GM21360 (cell line): ENCODE results near the gene RFX4.

ENCODE experiments used
- ATAC-seq: cut with Tn5 transposase; IDR thresholded peaks from one replicate; pipeline ENCODE4 v1.9.1; 2021; ENCODE audit warnings: mild to moderate bottlenecking, moderate library complexity; ENCODE audit not compliant: unreplicated experiment

Gene RFX4

GRCh38 chr12:106645465-106646330 is 62.9 kb downstream of the RFX4 start:
- ATAC-seq = no peak

DNA sequence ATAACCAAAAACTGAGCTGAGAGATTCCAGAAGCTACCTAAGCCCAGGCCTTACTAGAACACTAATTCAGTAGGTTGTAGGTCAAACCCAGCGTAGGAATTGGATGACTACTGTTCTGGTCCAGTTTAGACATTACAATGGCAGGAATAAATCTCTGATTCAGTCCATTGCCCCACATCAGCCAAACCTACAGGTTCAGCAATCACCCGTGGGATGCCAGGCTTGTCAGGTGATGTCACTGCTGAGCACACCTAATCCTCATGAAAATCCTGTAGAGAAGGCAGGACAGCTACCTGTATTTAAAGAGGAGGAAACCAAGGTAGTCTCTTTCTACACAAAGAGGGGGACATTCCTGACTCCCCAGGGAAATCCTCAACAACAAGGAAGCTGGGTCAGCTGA is 63.7 kb downstream of the RFX4 start:
- no peak for ATAC-seq

DNA sequence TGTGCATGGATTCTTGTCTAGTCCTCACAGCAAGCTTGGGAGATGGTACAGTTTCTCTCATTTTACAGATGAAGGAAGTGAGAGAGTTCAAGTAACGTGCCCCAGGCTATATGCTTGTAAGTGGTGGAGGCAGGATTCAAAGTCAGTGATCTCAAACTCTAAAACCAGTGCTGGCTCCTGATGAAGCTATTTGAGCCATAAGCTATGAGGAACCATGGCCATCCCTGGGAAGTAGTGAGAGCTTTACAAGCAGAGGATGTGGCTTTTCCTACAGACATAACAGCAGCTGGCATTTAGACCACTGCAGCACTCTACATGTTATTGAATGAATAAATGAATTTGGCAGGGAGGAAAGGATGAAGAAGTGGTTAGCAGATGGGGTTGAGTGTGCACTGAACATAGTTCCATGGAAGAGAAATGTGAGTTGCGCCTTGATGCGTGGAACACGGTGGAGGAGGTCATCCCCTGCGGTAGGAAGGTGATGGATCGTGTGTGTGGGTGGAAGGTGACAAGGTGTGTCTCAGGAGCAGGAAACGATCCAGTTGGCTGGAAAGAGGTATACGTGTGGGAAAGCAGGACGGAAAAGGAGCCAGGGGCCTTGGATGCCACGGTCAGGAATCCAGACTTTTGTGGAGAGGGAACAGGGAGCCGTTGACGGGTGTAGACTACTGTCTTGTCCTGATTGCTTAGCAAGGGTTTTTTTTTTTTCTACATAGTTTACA is 65.2 kb downstream of the RFX4 start:
- ATAC-seq = no peak

- no peak for ATAC-seq
Measured at GRCh38 chr12:106648736-106649135, 65.9 kb downstream of the RFX4 start.

DNA sequence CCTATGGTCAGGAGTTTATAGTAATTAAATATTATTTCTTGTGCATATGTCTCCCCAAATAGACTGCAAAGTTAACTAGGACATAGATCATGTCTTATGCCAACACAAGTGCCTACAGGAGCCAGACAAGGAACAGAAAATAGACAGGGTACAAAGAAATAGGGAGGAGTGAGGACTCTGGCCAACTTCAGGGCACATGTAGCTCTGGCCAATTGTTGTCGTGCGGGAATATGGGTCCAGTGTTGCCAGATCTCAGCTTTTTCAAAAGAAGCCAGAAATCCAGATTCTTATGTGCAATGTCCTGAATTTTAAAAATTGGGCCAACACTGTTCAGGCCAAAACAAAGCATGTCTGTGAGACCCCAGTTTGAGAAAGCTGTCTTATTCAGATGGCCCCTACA is 68.7 kb downstream of the RFX4 start:
- ATAC-seq = no peak

DNA sequence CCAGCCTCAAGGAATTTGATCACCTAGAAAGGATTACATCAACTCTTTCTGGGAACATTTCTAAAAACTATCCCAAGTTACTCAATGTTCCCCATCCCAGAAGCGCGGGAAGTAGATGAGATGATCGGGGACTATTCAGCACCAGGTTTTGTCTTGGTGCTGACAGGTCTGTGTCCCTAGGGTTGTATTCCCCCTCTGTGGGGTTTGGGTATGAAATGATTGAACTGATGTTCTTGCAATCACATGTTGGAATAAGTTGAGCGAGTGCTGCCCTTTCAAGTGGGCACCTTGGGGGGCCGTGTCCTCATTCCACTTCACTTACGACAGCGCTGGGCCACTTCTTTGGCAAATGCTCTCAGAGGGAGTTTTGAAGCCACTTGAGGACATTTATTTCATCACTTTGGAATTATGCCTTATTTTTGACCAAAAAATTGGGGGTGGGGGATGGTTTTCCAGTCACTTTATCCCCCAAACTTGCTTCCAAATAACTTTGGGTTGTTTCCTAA is 69.8 kb downstream of the RFX4 start:
- no peak for ATAC-seq

- no peak for ATAC-seq
Measured at GRCh38 chr12:106655577-106655976, 72.8 kb downstream of the RFX4 start.

DNA sequence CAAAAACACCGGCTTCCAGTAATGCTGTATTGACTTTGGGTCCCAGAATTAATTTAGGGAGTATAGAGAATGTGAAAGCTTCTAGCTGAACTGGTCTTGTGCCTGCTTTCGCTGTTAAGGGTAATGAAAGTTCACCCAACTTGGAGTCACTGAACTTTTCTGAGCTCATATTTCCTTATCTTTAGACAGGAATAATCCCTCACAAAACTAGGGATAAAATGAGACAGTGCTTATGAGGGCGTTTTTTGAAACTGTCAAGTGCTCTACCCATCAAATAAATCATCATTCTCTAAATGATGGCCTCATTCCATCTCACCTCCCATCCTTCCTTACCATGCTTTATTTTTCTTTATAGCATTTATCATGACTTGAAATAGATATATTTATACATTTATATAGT is 74.7 kb downstream of the RFX4 start:
- no peak for ATAC-seq

DNA sequence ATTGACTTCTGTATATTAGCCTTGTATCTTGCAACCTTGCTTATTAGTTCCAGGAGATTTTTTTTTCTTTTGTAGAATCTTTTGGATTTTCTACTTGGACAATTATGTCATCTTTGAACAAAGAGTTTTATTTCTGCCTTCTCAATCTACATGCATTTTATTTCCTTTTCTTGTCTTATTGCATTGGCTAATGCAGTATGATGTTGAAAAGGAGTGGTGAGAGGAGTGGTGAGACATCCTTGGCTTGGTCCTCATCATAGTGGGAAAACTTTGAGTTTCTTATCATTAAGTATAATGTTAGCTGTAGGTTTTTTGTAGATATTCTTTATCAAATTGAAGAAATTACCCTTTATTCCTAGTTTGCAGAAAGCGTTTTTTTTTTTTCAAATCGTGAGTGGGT is 80.6 kb downstream of the RFX4 start:
- ATAC-seq = no peak

- ATAC-seq = no peak
Measured at GRCh38 chr12:106669216-106669615, 86.4 kb downstream of the RFX4 start.

- ATAC-seq = no peak
Measured at GRCh38 chr12:106670131-106670530, 87.3 kb downstream of the RFX4 start.

- no peak for ATAC-seq
Measured at GRCh38 chr12:106671840-106672239, 89.0 kb downstream of the RFX4 start.

DNA sequence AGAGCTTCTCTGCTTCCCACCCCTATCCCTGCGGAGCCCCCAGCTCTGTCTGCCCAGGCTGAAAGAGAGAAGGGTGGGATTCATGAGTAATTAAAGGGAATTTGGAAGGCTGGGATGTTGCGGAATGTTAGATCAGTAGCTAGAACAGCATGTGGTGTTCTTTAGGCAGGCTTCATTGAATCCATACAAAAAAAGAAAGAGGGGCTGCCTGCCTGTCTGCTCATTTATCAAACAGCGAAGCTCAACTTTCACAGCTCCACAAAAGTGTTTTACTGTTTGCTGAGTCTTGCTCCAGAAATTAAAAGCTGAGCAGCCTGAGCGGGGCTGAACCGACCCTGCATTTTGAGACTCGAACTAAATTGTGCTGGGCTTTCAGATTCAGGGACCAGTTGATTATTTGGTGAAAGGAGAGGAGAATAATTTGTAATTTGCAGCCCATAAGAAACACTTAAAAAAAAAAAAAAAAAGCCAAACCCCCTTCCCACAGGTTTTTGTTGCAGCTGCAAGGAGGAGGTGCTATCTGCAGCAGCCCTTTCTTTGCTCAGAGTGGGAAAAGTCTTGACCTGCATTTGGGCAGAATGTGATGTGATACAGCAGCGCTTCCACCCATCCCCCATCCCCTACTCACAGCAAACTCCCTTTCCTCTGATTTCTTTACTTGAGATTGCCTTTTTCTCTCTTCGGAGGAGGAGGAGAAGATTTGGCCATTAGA is 89.7 kb downstream of the RFX4 start:
- no peak for ATAC-seq

DNA sequence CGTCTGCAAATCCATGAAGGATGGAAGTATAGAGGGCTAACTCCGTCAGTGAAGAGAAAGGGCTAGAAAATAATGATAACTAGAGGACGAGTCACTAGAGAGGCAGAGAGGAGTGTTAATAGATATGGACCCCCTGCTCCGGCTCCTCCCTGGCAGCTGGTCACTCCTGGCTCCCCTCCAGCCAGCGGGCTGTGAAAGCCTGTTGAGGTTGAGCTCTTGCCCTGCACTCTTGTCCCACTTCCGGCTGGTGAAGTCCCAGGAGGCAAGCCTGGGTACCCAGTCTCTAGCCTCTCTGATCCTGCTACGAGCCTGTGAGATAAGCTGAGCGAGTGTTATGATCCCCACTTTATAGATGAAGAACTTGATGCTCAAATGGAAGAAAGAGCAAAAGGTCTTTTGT is 90.3 kb downstream of the RFX4 start:
- ATAC-seq = no peak

GRCh38 chr12:106675651-106676435 is 93.0 kb downstream of the RFX4 start:
- ATAC-seq = no peak

- ATAC-seq = no peak
Measured at GRCh38 chr12:106679574-106679973, 96.8 kb downstream of the RFX4 start.

DNA sequence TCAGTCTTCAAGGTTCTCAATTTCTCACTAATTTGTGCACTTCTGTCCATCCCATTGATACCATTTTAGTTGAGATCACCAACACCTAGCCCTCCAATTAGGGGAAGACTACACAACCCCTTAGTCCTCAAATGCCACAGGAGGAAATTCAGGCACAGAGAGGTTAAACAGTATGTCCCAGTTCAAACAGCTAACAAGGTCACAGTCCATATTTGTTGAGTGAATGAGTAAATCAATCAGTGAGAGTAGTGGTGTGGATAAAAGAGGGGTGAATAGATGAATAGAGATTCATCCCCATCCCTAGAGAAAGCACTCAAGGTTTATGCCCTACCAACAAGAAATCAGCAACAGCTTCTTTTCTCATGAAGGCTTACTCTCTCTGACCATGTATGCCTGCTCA is 97.5 kb downstream of the RFX4 start:
- no peak for ATAC-seq

GRCh38 chr12:106681210-106681609 is 98.4 kb downstream of the RFX4 start:
- no peak for ATAC-seq

DNA sequence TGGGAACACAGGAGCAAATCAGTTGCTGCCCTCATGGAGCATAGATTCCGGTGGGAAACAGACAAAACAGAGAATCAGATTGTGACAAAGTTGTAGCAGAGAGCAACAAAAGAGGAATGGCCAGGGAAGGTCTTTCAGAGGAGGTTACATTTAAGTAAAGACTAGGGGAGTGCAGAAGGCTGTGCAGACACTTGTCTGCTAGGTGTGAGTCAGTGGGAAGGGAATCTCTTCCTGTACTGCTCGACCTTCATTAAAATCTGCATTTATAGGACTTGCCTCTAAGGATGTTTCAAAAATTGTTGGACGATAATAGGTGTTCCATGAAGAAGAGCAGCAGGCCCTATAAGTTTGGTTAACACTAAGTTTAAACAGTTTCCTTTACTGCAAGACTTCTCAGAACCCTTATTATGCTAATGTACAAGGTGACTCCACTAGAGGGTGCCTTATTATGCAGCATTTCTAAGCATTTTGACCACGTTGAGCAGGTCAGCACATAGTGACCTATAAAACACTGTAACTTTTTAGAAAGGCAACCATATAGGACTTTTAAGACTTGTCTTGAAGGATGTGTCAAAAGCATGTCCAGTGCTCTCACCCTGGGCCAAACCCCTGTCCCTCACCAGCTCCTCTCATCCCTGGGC is 99.9 kb downstream of the RFX4 start:
- no peak for ATAC-seq

GRCh38 chr12:106684497-106684896 is 101.7 kb downstream of the RFX4 start:
- ATAC-seq = no peak
